Endothelial cell of umbilical vein (primary cell): ENCODE results near the gene FAM222B. TPM values are rescaled to one million over a fixed set of nuclear protein-coding genes. Genes with fewer than 3 reads are reported as not detected.

Source experiments
- BruUV-seq: library from RNA; stranded (reverse); fragments of 400-500 nt; replicated peaks from 2 replicates; lab custom pipeline; 2021; lab: Mats Ljungman, UMichigan
- CTCF ChIA-PET: fragments of 300-600, 350-600 bp; sonication (Branson Sonifier 250); formaldehyde crosslinking; loops from one replicate; lab custom pipeline; 2021; ENCODE audit warnings: antibody characterized with exemption, inconsistent platforms; lab: Charles Lee
- POLR2A ChIA-PET: fragments of 300-600, 350-600 bp; sonication (Branson Sonifier 250); formaldehyde crosslinking; loops from one replicate; lab custom pipeline; 2021; ENCODE audit warnings: antibody characterized with exemption, inconsistent platforms; lab: Charles Lee
- DNase-seq: peaks from one replicate; pipeline ENCODE4 v3.0.0-alpha.2; 2011; ENCODE audit warnings: low read depth, low spot score
- FAIRE-seq: peaks from 2 replicates; lab custom pipeline; 2011; peaks lifted over from hg19 to GRCh38; lab: Jason Lieb, UNC
- H2AFZ ChIP-seq: 2 replicates; pipeline ENCODE4 v1.6.0; 2012; ENCODE audit warnings: low read depth, low read length, control low read depth, inconsistent platforms
- H3K27ac ChIP-seq: 2 replicates; pipeline ENCODE4 v1.5.1; 2011; ENCODE audit warnings: low read depth, mild to moderate bottlenecking, control low read depth, low read length, moderate library complexity; ENCODE audit not compliant: insufficient read depth
- H3K27me3 ChIP-seq, 2 experiments: 2 replicates each; pipeline versions ENCODE4 v1.6.0 to v1.6.1; 2011; ENCODE audit warnings: low read length in 2 of 2, mixed read lengths in 1 of 2; ENCODE audit not compliant: control insufficient read depth in 2 of 2, insufficient read depth in 2 of 2
- H3K36me3 ChIP-seq, 2 experiments: 2 replicates in 1 of 2; 3 replicates in 1 of 2; pipeline ENCODE4 v1.5.1; 2011; ENCODE audit warnings: low read length in 2 of 2, mild to moderate bottlenecking in 1 of 2, moderate library complexity in 1 of 2; ENCODE audit not compliant: control insufficient read depth in 2 of 2, insufficient read depth in 2 of 2; ENCODE audit errors: extremely low read depth in 1 of 2
- H3K4me1 ChIP-seq: 3 replicates; pipeline ENCODE4 v1.5.1; 2011; ENCODE audit warnings: mild to moderate bottlenecking, low read length; ENCODE audit not compliant: control insufficient read depth, insufficient read depth; ENCODE audit errors: extremely low read depth
- H3K4me2 ChIP-seq: 2 replicates; pipeline ENCODE4 v1.6.1; 2011; ENCODE audit warnings: low read length, control low read depth, mixed read lengths; ENCODE audit not compliant: insufficient read depth
- H3K4me3 ChIP-seq, 3 experiments: fragments of 200-600 bp in 1 of 3; sonication (generic), shearing (Covaris generic) in 1 of 3; replicated peaks in 1 of 3; 2 replicates each; pipeline ENCODE4 v1.5.1; 2011 to 2016; ENCODE audit warnings: control low read depth in 3 of 3, low read length in 3 of 3, mild to moderate bottlenecking in 2 of 3, inconsistent platforms in 1 of 3, low read depth in 1 of 3, moderate library complexity in 1 of 3; ENCODE audit not compliant: insufficient read depth in 1 of 3
- H3K79me2 ChIP-seq: 2 replicates; pipeline ENCODE4 v1.6.0; 2012; ENCODE audit warnings: low read length, inconsistent platforms; ENCODE audit not compliant: control insufficient read depth, insufficient read depth
- H3K9ac ChIP-seq: replicated peaks from 2 replicates; pipeline ENCODE3; 2011; ENCODE audit warnings: low read length, control low read depth; ENCODE audit not compliant: insufficient read depth; ENCODE audit errors: extremely low read depth
- H3K9me1 ChIP-seq: replicated peaks from 3 replicates; pipeline ENCODE4 v1.6.0; 2011; ENCODE audit warnings: mild to moderate bottlenecking, low read length; ENCODE audit not compliant: control insufficient read depth, insufficient read depth; ENCODE audit errors: extremely low read depth
- H3K9me3 ChIP-seq: replicated peaks from 2 replicates; pipeline ENCODE4 v1.5.1; 2012; ENCODE audit warnings: low read length, inconsistent platforms; ENCODE audit not compliant: control insufficient read depth, insufficient read depth
- H4K20me1 ChIP-seq: replicated peaks from 2 replicates; pipeline ENCODE3; 2011; ENCODE audit warnings: mild to moderate bottlenecking, low read length; ENCODE audit not compliant: control insufficient read depth, insufficient read depth; ENCODE audit errors: extremely low read depth
- EZH2 ChIP-seq: IDR thresholded peaks from 2 replicates; pipeline ENCODE4 v1.6.1; 2012; ENCODE audit warnings: borderline replicate concordance, low read depth, mild to moderate bottlenecking, moderate library complexity, low read length, inconsistent platforms; ENCODE audit not compliant: severe bottlenecking
- FOS ChIP-seq: IDR thresholded peaks from 2 replicates; pipeline ENCODE4 v1.6.1; 2011; ENCODE audit warnings: mild to moderate bottlenecking, low read length, moderate library complexity, borderline replicate concordance; ENCODE audit not compliant: insufficient read depth
- POLR2A ChIP-seq: IDR thresholded peaks from 2 replicates; pipeline ENCODE4 v1.6.1; 2012; ENCODE audit warnings: low read depth, mild to moderate bottlenecking, control low read depth, low read length
- dilution Hi-C: fragments of 300-500 bp; cut with MboI; formaldehyde crosslinking; loops from one replicate; pipeline ENCODE4 v1.15.0; 2019; ENCODE audit warnings: low sequenced_read_pairs; ENCODE audit not compliant: extremely low pct_ligation_motif_present
- intact Hi-C: fragments of 100-400 bp; cut with micrococcal nuclease; formaldehyde crosslinking; loops from one replicate; pipeline ENCODE4 v1.10.0; 2022
- polyA plus RNA-seq, 4 experiments: library from polyadenylated mRNA; depleted of rRNA in 3 of 4; stranded (reverse) in 3 of 4; unstranded in 1 of 4; fragments of >200 nt; gene quantifications; 2 replicates each; pipeline versions ENCODE4 v1.2.1 to v1.2.3, GENCODE V29; 2011 to 2012; ENCODE audit warnings: missing spikeins in 1 of 4
- total RNA-seq: library from RNA; stranded (reverse); gene quantifications from 2 replicates; pipeline ENCODE4 v1.2.3, GENCODE V29; 2021
- TF ChIP-seq, protein P1 (sequence below), 2 donors: IDR thresholded peaks; 1 replicate in 1 of 2; 2 replicates in 1 of 2; pipeline ENCODE4 v1.5.1; 2011; ENCODE audit warnings: low read length in 2 of 2, mild to moderate bottlenecking in 2 of 2, moderate library complexity in 2 of 2, control low read depth in 1 of 2, inconsistent platforms in 1 of 2, low read depth in 1 of 2; ENCODE audit not compliant: insufficient read depth in 1 of 2; ENCODE audit errors: extremely low read depth in 1 of 2

FAM222B gene
- total and polyA plus RNA-seq, 2 donors (not counting 3 experiments of a cell fraction or from before 2014, with no cell fraction given): 21.1 to 30.6 TPM

GRCh38 chr17:28726226-28726626, 116.4 kb downstream of the FAM222B start, which contains the start of gene TLCD1:
Gene TLCD1, minus strand, starts transcription at chr17:28726233. Its CDS starts 136 bp downstream, at chr17:28726097.
- Histone ChIP-seq H3K4me3 (peak within 1 kb of the TSS; percentile 29 to 57 (median 41)), H4K20me1 (no peaks in the 10 kb centered on the region), H3K27ac (peak within 1 kb of the TSS; percentile 10), H3K9me1 (no peaks in the 10 kb centered on the region), H3K4me2 (peak within 1 kb of the TSS; percentile 68), H3K4me1 (peaks cover 40% of the 10 kb centered on the region), H3K9ac (peak within 1 kb of the TSS; percentile 53), H3K79me2 (peaks cover 24% of the 10 kb centered on the region), H3K36me3 (peaks cover 15 to 19% of the 10 kb centered on the region in 2 experiments), H3K27me3 (no peaks in the 10 kb centered on the region), H3K9me3 (no peaks in the 10 kb centered on the region), H2AFZ (peak within 1 kb of the TSS; percentile 84)
- FAIRE-seq (no peak), DNase-seq (no peak)
- BruUV-seq: no TSS peak
- no peak for TF ChIP-seq FOS
- no peak for TF ChIP-seq POLR2A
- TF ChIP-seq, protein P1, sequence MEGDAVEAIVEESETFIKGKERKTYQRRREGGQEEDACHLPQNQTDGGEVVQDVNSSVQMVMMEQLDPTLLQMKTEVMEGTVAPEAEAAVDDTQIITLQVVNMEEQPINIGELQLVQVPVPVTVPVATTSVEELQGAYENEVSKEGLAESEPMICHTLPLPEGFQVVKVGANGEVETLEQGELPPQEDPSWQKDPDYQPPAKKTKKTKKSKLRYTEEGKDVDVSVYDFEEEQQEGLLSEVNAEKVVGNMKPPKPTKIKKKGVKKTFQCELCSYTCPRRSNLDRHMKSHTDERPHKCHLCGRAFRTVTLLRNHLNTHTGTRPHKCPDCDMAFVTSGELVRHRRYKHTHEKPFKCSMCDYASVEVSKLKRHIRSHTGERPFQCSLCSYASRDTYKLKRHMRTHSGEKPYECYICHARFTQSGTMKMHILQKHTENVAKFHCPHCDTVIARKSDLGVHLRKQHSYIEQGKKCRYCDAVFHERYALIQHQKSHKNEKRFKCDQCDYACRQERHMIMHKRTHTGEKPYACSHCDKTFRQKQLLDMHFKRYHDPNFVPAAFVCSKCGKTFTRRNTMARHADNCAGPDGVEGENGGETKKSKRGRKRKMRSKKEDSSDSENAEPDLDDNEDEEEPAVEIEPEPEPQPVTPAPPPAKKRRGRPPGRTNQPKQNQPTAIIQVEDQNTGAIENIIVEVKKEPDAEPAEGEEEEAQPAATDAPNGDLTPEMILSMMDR (IDR thresholded peaks at IDR 0.05; ENCODE audit: extremely low read depth in 1 of 2, insufficient read depth in 1 of 2, low read depth in 1 of 2, low read length in 2 of 2): no peak
- no peak for TF ChIP-seq EZH2
- ChIA-PET CTCF (interaction anchor here (0.6 to 13.7 kb wide), 38 partner anchors 9 to 398 kb away, joined by 3 to 602 read pairs (median 8); partner anchors contain the start of genes ERAL1, FAM222B, FLOT2 and PHF12), POLR2A (interaction anchor here (1.3 to 4.7 kb wide), 3 partner anchors 15 to 226 kb away, joined by 3 to 45 read pairs (median 11); no protein-coding TSS in a partner anchor)
- dilution Hi-C loops (no loop called here), intact Hi-C loops (loop anchor here (1.0 to 2.0 kb wide), 3 partner anchors 167 to 190 kb away; partner anchors contain the start of gene DHRS13)
